Astrocyte of the hippocampus (primary cell): ENCODE data around the gene RFX6.
"Not testable (repeated sequence)": the region's sequence is repeated elsewhere in the genome, so short reads cannot be mapped to it uniquely, and the experiment has no call there.

Experiments
- DNase-seq: peaks from one replicate; pipeline ENCODE4 v3.0.0; 2011; ENCODE audit warnings: low read depth, low spot score

The RFX6 gene, protein sequence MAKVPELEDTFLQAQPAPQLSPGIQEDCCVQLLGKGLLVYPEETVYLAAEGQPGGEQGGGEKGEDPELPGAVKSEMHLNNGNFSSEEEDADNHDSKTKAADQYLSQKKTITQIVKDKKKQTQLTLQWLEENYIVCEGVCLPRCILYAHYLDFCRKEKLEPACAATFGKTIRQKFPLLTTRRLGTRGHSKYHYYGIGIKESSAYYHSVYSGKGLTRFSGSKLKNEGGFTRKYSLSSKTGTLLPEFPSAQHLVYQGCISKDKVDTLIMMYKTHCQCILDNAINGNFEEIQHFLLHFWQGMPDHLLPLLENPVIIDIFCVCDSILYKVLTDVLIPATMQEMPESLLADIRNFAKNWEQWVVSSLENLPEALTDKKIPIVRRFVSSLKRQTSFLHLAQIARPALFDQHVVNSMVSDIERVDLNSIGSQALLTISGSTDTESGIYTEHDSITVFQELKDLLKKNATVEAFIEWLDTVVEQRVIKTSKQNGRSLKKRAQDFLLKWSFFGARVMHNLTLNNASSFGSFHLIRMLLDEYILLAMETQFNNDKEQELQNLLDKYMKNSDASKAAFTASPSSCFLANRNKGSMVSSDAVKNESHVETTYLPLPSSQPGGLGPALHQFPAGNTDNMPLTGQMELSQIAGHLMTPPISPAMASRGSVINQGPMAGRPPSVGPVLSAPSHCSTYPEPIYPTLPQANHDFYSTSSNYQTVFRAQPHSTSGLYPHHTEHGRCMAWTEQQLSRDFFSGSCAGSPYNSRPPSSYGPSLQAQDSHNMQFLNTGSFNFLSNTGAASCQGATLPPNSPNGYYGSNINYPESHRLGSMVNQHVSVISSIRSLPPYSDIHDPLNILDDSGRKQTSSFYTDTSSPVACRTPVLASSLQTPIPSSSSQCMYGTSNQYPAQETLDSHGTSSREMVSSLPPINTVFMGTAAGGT

DNA sequence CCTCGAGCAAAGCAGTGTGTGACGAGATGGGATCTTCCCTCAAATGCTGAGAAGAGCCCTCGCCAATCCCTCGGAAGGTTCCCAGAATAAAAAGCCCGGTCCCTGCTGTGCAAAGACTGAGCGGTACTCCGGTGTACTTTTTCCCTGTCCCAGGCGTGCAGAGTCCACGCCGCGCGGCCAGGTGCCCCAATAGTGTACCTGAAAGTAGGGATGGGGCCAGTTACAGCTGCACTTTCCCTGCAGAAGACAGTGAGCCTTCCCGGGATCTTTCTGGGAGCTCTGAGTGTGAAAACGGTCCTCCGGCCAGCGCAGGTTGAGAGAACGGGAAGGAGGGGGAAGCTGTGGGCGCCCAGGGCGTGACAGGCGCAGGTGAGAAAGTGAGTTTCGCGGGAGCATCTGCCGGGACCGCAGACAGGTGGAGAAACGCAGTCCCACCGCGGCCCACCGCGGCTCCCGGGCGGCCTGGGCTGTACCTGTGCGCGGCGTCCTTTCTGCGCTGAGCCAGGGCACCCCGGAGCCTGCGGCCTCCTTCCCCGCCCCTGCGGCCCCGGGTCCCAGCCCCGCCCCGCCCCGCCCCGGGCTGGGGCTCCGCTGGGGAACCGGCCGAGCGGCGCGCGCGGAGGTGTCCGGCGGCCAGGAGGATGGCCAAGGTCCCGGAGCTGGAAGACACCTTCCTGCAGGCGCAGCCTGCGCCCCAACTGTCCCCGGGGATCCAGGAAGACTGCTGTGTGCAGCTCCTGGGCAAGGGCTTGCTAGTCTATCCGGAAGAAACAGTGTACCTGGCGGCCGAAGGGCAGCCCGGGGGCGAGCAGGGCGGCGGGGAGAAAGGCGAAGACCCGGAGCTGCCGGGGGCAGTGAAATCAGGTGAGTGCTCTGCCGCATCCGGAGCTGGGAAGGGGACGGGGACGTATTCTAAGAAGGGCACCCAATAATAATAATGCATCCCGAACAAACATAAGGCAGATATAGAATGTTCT, at the start of gene RFX6:
RFX6 (plus strand) TSS at position 608 of the 977 bp plus-strand sequence; CDS start at position 642, 34 bp downstream.
- DNase-seq: peak; percentile 7

DNA sequence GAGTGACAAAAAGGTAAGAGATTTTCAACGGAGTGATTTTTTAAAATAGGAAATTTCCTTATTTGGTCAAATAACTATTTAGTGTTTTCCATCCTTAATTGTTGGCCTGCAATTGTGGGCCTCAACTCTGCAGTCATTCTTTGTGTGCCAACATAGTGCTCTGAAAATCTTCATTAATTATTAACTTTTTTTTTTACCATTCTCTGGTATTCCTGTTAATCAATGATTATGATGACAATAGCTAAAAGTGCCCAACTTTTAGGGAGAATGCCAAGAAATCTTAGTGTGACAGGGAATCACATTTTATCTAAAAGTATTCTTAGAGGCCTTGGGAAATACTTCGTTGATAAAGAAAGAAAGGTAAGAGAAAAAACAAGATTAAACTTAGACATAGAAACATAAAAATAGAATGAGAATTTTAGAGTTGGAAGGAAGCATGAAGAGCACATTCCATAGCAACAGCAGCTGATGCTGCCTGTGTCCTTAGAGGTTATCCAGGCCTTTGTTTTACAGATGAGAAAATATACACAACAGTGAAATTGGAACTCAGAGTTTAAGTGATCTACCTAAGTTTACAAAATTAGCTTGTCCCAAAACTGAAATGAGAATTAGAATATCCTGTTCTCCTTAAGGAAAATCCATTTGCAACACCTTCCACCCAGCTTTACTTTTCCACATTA, 49.3 kb upstream of the RFX6 start:
- no peak for DNase-seq

DNA sequence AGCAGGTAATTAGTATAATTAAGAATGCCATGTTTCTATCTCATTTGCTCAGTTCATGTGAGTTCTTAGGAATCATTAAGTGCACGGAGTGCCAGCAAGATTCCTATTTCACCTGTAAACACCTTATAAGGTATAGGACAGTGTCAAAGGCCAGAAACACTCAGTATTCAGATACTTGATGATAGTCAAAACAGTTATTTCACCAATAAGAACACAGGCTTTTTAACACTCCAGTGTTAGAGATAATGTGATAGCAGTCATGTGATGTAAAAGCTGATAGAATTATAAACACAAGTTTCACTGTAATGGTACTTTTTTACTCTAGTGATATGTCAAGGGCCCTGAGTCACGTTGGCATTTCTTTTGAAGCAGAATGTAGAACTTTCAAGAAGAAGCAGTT, 48.1 kb upstream of the RFX6 start, which contains the start of gene GPRC6A:
GPRC6A (minus strand) TSS at position 101 of the 400 bp plus-strand sequence; CDS start at position 31, 70 bp downstream.
- DNase-seq: no peak

DNA sequence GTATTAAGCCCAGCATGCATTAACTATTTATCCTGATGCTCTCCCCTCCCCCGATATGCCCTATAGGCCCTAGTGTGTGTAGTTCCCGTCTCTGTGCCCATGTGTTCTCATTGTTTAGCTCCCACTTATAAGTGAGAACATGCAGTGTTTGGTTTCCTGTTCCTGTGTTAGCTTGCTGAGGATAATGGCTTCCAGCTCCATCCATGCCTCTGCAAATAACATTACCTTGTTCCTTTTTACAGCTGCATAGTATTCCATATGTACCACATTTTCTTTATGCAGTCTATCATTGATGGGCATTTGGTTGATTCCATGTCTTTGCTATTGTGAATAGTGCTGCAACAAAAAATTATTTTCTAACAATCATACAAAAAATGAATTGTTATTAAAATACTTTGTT, 42.5 kb upstream of the RFX6 start:
- not testable (repeated sequence) for DNase-seq

DNA sequence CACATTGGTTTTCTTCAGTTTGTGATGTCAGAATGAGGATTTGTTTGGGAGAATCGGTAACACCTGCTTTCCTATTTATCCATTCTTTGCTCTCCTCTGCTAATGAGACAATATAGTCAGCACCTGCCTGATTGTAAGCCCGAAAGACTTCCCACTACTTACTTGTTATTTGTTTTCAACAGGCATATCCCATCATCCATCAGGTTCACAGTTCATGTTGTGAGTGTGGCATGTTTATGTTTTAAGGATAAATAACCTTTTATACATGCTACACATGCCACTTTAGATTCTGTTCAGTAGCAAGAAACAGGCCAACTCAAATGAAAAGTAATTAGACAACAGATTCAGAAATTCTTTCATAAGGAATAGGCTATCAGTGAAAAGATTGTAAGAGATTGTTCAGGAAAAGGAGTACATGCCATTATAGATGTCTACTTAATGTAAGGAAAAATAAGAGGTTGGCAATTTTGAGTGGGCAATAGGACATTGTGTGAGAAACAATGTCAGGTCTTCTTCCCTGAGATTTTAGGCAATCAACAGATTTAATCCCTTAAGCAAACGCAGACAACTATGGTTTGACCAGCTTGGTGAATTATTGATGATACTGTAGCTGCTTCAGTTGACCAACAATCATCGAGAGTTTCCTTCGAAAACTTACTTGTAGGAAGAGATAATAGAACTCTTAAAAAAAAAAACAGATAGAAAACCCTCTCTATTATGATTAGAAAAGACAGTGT, 40.3 kb upstream of the RFX6 start:
- no peak for DNase-seq

DNA sequence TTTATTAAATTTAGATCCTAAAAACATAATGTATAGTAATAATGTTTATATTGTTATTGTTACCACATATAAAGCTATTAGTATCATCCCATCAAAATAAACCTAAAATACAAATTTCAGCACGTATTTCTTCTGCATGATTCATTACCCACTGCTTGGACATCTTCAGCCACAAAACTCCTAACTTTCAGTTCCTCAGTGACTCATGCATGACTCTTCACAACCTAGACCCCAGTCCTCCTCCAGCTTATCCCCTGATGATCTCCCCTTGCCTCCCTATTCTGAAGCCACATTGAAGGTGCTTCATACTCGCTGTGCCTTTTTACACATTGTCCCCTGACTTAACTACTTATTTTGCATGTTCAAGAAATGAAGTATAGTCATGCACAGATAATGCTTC, 37.0 kb upstream of the RFX6 start:
- peak; percentile 32 for DNase-seq

DNA sequence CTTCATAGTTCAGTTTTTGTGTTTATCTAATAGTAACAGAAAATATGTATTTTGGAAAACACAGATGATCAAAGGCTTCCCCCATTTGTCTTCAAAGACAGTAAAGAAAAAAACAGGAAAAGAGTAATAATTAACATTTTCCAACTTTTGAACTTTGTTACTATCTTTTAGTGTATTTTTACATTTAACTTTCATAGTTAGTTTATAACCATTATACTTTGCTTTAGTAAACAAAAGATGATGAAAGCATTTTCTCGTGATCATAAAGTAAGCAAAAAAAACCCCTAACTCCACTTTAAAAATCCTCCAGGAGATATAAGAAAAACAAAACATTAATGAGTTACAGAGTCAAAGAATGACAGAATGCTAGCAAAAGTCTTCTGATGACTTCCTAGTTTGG, 34.6 kb upstream of the RFX6 start:
- no peak for DNase-seq

DNA sequence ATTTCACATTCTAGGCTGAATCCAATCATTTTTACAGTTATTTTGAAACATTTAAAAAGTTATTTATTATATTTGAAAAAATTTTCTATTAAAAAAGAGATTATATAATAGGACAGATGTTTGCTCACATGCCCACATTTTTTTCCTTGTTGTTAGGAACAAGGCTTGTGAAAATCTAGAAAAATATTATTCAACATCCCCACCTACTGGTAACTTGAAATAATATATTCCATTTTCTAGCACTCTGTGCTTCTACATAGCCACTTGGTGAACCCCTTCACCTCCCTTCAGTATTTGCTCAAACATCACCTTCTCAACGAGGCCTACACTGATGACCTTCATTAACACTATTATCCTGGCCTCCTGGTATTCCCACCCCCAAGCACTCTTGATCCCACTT, 29.8 kb upstream of the RFX6 start:
- peak; percentile 33 for DNase-seq

DNA sequence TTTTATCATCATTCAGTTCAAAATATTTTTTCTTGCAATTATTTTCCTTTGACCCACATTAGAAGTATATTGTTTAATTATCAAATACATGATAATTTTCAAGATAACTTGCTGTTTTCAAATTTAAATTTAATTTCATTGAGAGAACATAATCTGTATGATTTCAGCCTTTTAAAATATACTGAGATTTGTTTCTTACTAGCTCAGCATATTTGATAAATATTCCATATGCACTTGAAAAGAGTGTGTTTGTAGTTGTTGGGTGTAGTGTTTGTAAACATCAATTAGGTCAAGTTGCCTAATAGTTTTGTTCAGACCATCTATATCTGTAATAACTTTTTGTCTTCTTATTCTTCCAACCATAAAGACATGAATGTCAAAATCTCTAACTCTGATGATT, 19.0 kb upstream of the RFX6 start:
- no peak for DNase-seq

DNA sequence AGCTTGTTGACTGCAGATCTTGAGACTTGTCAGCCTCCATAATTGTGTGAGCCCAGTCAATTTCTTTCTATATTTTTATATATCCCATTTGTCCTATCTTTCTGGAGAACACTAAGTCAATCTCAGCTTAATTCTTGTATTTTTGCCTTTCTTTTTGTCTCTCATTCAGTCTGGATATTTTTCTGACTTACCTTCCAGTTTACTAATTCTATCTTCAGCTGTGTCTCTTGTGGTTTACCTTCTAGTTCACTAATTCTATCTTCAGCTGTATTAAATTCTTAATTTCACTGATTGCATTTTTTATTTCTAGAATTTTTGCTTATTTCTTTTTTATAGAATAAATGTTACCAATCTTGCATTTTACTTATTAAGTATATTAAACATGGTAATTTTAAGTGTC, 17.8 kb upstream of the RFX6 start:
- DNase-seq: no peak

DNA sequence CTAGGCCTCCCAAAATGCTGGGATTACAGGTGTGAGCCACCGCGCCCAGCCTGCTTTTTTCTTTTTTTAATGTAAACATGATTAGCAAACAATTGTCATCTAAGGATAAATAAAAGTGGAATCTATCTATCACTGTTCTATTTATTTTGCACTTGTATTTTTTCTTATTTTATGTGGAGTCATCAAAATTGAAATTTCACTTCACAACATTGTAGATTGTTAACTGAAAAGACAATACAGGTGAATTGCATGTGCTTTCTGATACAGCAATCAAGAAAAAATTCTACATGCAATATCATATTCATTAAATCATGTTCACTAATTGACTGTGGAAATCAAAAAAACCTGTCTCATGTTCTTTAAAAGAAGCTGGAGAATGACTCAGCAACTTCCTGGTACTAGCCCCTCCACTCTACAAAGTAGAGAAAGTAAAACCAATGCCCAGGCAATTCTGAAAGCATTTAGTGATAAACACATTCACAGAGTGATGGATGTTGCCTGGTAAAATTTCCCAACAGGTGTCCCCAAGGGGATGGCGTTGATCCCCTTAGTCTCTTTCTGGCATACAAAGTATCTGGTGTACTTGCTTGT, 10.7 kb upstream of the RFX6 start:
- DNase-seq: no peak

DNA sequence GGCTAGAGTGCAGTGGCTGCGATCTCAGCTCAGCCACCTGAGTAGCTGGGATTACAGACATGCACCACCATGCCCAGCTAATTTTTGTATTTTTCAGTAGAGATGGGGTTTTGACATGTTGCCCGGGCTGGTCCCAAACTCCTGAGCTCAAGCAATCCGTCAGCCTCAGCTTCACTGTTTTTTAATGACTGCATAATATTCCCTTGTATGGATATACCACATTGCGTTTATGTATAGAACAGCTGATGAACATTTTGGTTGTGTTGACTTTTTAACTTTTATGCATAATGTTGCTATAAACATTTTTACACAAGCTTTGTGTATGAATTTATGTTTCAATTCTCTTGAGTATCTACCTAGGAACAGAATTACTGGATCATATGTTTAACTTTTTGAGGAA, 4.3 kb upstream of the RFX6 start:
- DNase-seq: no peak

DNA sequence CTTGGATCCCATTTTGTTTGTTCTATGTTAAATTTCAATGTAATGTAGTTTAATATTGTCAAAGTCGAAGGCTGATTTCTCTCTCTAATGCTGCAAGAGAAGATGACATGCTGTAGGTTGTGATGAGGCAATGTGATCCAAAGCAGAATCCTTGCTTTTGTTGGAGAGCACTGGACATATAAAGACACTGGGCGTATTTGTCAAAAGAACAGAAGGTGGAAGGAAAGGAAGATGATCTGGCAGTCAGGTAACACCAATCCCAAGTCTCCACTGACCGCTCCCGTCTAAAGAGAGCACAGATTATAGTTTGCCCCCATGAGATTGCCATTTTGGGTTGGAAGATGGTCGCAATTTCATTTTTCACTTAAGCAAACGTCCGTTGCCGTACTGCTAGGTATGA, 935 bp upstream of the RFX6 start:
- no peak for DNase-seq

DNA sequence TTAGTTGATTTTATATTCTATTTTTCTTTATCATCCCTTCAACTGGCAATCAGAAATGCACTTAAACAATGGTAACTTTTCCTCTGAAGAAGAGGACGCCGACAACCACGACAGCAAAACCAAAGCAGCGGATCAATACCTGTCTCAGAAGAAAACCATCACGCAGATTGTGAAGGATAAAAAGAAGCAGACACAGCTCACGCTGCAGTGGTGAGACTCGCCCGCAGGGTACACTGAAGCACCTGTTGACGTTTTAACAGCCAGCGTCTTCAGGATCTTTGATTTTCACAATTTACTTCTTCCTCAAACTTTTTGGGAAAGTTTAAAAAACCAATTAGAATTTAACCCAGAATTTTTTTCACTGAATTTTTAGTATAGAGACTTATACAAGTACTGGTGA, 701 bp downstream of the RFX6 start:
- DNase-seq: no peak

DNA sequence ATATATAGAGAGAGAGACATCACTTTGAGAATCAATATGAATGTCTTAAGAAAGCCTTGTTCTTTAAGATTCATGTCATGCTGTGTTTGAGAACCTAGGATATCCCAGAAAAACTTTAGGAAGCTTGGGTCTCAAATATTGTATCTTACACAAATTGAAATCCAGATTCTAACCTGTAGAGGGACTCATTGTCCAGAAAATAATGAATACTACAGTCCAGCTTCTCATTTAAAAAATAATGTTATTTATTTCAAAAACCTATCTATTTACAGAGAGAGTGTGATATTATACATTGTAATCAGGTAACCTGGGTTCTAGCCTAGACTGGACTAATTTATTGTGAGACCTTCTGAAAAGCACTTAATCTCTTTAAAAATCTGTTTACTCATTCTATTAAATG, 4.2 kb downstream of the RFX6 start:
- no peak for DNase-seq

DNA sequence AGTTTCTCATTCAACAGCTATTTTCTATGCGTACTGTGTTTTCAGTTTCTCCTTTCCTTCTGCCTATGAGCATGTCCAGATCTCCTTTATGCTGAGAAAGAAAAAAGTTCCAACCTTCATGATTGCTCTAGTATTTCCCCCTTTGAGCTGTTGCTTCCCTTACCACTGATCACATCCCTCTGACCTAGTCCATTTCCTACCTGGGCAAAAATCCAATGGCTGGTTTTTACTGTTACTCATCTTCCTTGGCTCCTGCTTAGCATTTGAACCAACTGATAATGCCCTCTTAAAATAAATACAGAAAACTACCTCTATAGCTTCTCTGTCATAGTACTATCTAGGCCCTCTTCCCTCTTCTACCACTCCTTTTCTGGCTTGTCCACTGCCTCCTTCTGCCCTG, 6.0 kb downstream of the RFX6 start:
- DNase-seq: no peak

DNA sequence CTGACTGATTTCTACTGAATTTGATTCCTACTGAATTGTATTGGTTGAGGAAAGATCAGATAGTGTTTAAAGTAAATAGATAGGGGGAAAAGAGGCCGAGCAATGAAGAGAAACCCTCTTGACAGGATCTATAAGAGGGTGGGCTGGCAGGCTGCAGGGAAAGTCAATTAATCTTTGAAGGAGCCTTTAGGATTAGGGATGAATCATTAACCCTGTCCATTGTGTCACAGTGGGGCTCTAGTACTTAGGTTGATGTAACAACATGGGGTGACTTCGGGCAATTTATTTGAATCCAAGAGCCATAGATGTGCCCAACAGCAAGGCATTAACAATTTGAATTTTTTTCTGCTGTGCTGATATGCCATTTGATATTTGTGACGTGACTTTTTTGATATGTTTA, 7.5 kb downstream of the RFX6 start:
- DNase-seq: no peak

DNA sequence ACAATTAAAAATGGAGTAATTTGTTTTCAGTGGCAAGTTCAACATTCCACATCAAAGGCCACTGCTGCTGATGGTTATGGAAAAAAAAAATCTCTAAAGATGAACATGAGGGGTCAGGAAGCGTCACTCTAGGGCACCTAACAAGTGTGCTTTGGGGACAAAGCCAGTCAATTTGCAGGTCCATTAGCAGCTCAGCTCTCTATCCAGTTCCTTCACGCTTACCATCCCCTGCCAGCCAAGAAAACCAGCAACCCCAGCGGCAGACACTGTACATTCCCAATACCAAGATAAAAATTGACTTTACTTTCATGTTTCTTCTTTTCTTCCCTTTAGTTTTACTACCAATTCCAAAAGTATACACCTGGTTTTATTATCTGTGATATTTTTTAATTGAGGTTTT, 10.1 kb downstream of the RFX6 start:
- no peak for DNase-seq

DNA sequence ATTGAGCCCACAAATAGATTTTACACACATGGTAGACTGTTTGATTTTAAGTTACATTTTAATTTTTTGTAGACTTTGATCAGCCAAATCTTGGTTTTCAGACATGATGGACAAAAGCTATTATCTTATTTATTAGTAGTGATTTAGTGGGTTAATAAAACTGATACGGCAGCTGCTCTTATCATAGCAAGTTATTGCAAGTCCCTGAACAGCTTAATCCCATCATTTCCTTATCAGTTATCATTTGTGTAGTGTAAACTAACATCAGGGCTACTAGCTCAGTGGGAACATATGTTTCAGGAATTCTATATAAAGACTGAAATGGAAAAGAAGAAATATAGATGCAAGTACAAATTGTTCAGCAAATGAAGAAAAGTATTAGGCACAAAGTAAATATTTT, 10.9 kb downstream of the RFX6 start:
- DNase-seq: no peak
